GM12878 (cell line): Measurements from ENCODE around the gene LSAMP. TPM values are rescaled to one million over a fixed set of nuclear protein-coding genes. Genes with fewer than 3 reads are reported as not detected.
A peak's percentile ranks its signal among the peaks of the same experiment; 100 is the strongest.

Source experiments
- BCL3 ChIP-seq: IDR thresholded peaks from 2 replicates; pipeline ENCODE4 v1.6.1; 2011; ENCODE audit warnings: borderline replicate concordance, low read depth, mild to moderate bottlenecking, moderate library complexity, low read length; ENCODE audit not compliant: insufficient read depth, poor library complexity, severe bottlenecking
- CBX3 ChIP-seq: fragments of 200-600 bp; sonication (generic); IDR thresholded peaks from 2 replicates; pipeline ENCODE4 v1.6.1; 2016; ENCODE audit warnings: low read depth, borderline replicate concordance
- CTCF ChIP-seq, 3 experiments: IDR thresholded peaks in 2 of 3; conservative IDR thresholded peaks in 1 of 3; 2 replicates each; pipeline ENCODE4 v1.5.1; 2011; ENCODE audit warnings: low read depth in 3 of 3, low read length in 3 of 3, mild to moderate bottlenecking in 3 of 3, control low read depth in 2 of 3, moderate library complexity in 2 of 3, inconsistent platforms in 1 of 3, mixed read lengths in 1 of 3; ENCODE audit not compliant: control insufficient read depth in 2 of 3, insufficient read depth in 1 of 3; ENCODE audit errors: extremely low read depth in 1 of 3
- DPF2 ChIP-seq: fragments of 450-650 bp; IDR thresholded peaks from 2 replicates; pipeline ENCODE4 v1.6.1; 2017; ENCODE audit warnings: mild to moderate bottlenecking
- HDGF ChIP-seq: fragments of 450-650 bp; IDR thresholded peaks from 2 replicates; pipeline ENCODE4 v1.6.1; 2016; ENCODE audit warnings: antibody characterized with exemption
- IRF3 ChIP-seq: fragments of 450-650 bp; IDR thresholded peaks from 2 replicates; pipeline ENCODE4 v1.6.1; 2014; ENCODE audit warnings: mild to moderate bottlenecking
- JUNB ChIP-seq: IDR thresholded peaks from 2 replicates; pipeline ENCODE4 v1.6.1; 2016; ENCODE audit warnings: antibody characterized with exemption, mild to moderate bottlenecking
- MYC ChIP-seq: IDR thresholded peaks from 2 replicates; pipeline ENCODE4 v1.6.1; 2011; ENCODE audit warnings: mild to moderate bottlenecking, low read length, moderate library complexity, inconsistent platforms; ENCODE audit not compliant: insufficient read depth, insufficient replicate concordance, insufficient read length, severe bottlenecking
- NFYA ChIP-seq: IDR thresholded peaks from 2 replicates; pipeline ENCODE4 v1.6.1; 2011; ENCODE audit warnings: low read depth, mild to moderate bottlenecking, low read length, improper control_type of control experiment, borderline replicate concordance
- RB1 ChIP-seq: fragments of 450-650 bp; formaldehyde crosslinking; IDR thresholded peaks from 2 replicates; pipeline ENCODE4 v1.6.1; 2017; ENCODE audit warnings: mild to moderate bottlenecking, borderline replicate concordance
- RELA ChIP-seq: fragments of 450-650 bp; IDR thresholded peaks from 2 replicates; pipeline ENCODE4 v1.8.0; 2014; ENCODE audit warnings: borderline replicate concordance; ENCODE audit not compliant: partially characterized antibody
- REST ChIP-seq: IDR thresholded peaks from 2 replicates; pipeline ENCODE4 v1.6.1; 2012; ENCODE audit warnings: mild to moderate bottlenecking, low read depth, low read length
- RUNX3 ChIP-seq: IDR thresholded peaks from 2 replicates; pipeline ENCODE4 v1.6.1; 2012; ENCODE audit warnings: low read length, inconsistent platforms
- SRF ChIP-seq, 2 experiments: IDR thresholded peaks; 2 replicates each; pipeline ENCODE4 v1.6.1; 2011; ENCODE audit warnings: low read depth in 2 of 2, low read length in 2 of 2, mild to moderate bottlenecking in 1 of 2, moderate library complexity in 1 of 2
- TCF12 ChIP-seq: IDR thresholded peaks from 2 replicates; pipeline ENCODE4 v1.6.1; 2011; ENCODE audit warnings: low read depth, mild to moderate bottlenecking, low read length
- ZBTB11 ChIP-seq: fragments of 450-650 bp; formaldehyde crosslinking; IDR thresholded peaks from 2 replicates; pipeline ENCODE4 v1.5.0; 2022; ENCODE audit warnings: mild to moderate bottlenecking, missing genetic modification characterization
- ZNF207 ChIP-seq: fragments of 450-650 bp; IDR thresholded peaks from 2 replicates; pipeline ENCODE4 v1.6.1; 2014; ENCODE audit warnings: antibody characterized with exemption, mild to moderate bottlenecking, borderline replicate concordance
- ZNF622 ChIP-seq: fragments of 450-650 bp; IDR thresholded peaks from 2 replicates; pipeline ENCODE4 v1.6.1; 2017; ENCODE audit warnings: mild to moderate bottlenecking, inconsistent platforms
- polyA plus RNA-seq, 11 experiments: library from polyadenylated mRNA; depleted of rRNA in 4 of 11; unstranded in 6 of 11; stranded (reverse) in 5 of 11; fragments of >200 nt; fragmentation: Nextera tagmentation in 4 of 11; fragmentation: Illumina TruSeq in 1 of 11; extraction: Ambion mirVana in 4 of 11; extraction: Trizol in 1 of 11; gene quantifications; 1 replicate in 1 of 11; 2 replicates in 10 of 11; pipeline versions ENCODE4 v1.2.1 to v1.2.3, GENCODE V29; 2011 to 2016; ENCODE audit warnings: inconsistent platforms in 2 of 11, missing spikeins in 2 of 11, low read depth in 1 of 11
- total RNA-seq, 4 experiments: library from RNA; depleted of rRNA in 3 of 4; stranded (reverse); fragments of >200 nt in 3 of 4; fragmentation: Illumina TruSeq in 1 of 4; extraction: Trizol in 1 of 4; gene quantifications; 2 replicates each; pipeline versions ENCODE4 v1.2.1 to v1.2.3, GENCODE V29; 2013 to 2021

LSAMP gene
- total and polyA plus RNA-seq, 10 of the 15 experiments (the other 5 are each of a cell fraction or from before 2014, with no cell fraction given), result 2.0 to 12.7 (median 6.5) TPM

GRCh38 chr3:115783938-115784738 is 661.1 kb downstream of the LSAMP start (continued):
- TF ChIP-seq MYC, result no peak
- no peak for TF ChIP-seq NFYA
- no peak for TF ChIP-seq SRF (IDR thresholded peaks at IDR 0.05; ENCODE audit: low read depth in 2 of 2, low read length in 2 of 2)
- TF ChIP-seq BCL3, result no peak
- TF ChIP-seq RB1, result peak; percentile 70; the same call in 1 of the 2 replicates
- TF ChIP-seq DPF2, result peak; percentile 66
- TF ChIP-seq TCF12, result peak; percentile 79
- TF ChIP-seq ZNF207, result no peak
- TF ChIP-seq RELA, result no peak
- no peak for TF ChIP-seq ZNF622
- no peak for TF ChIP-seq RUNX3
- TF ChIP-seq HDGF, result no peak
- TF ChIP-seq JUNB, result no peak
- TF ChIP-seq IRF3, result no peak
- peak; percentile 96 to 98 (median 96) for TF ChIP-seq CTCF (IDR thresholded peaks at IDR 0.05 in 2 of 3, conservative IDR thresholded peaks at IDR 0.05 in 1 of 3; ENCODE audit: control insufficient read depth in 2 of 3, extremely low read depth in 1 of 3, insufficient read depth in 1 of 3, low read depth in 3 of 3, low read length in 3 of 3)
- no peak for TF ChIP-seq ZBTB11 (CRISPR knock-in tag)
- TF ChIP-seq CBX3, result no peak
- TF ChIP-seq REST, result no peak
